BLaER1 (cell line): ENCODE results near the gene COL24A1.
"Not testable (repeated sequence)": the region's sequence is repeated elsewhere in the genome, so short reads cannot be mapped to it uniquely, and the experiment has no call there.

ENCODE experiments used
- H3K27ac ChIP-seq: shearing (Covaris generic); formaldehyde crosslinking; 2 replicates; pipeline ENCODE4 v1.8.1; 2022
- H3K27me3 ChIP-seq: shearing (Covaris generic); formaldehyde crosslinking; 2 replicates; pipeline ENCODE4 v1.8.1; 2022
- H3K36me3 ChIP-seq: shearing (Covaris generic); formaldehyde crosslinking; 2 replicates; pipeline ENCODE4 v1.8.1; 2022
- H3K4me1 ChIP-seq: shearing (Covaris generic); formaldehyde crosslinking; 2 replicates; pipeline ENCODE4 v1.8.1; 2022
- H3K4me2 ChIP-seq: shearing (Covaris generic); formaldehyde crosslinking; 2 replicates; pipeline ENCODE4 v1.8.1; 2022
- H3K4me3 ChIP-seq: shearing (Covaris generic); formaldehyde crosslinking; 2 replicates; pipeline ENCODE4 v1.8.1; 2022
- H3K9ac ChIP-seq: shearing (Covaris generic); formaldehyde crosslinking; 2 replicates; pipeline ENCODE4 v1.8.1; 2022
- H3K9me3 ChIP-seq: shearing (Covaris generic); formaldehyde crosslinking; 2 replicates; pipeline ENCODE4 v1.8.1; 2022
- H4K20me1 ChIP-seq: shearing (Covaris generic); formaldehyde crosslinking; 2 replicates; pipeline ENCODE4 v1.8.1; 2022
- Cebpa-rat ChIP-seq: shearing (Covaris generic); IDR thresholded peaks from 2 replicates; pipeline ENCODE4 v1.8.1; 2022

COL24A1 gene

DNA sequence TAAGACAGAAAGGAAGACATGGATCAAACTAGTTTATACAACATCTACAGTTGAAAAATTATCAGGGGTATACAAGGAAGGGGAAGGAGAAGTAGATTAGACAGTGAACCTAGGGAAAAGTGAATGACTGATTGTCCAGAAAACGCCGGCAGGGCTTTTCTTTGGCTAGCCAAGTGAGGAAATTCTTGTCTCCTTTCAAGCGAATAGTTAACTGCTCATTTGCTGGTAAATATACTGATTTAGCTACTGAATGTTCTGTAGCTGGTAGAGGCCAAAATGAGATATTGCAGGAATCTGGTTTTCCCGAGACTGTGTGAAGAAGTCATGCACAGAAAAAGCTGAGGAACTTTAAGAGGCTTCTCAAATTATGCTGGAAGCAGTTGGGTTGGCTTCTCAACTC lies 319.8 kb downstream of the COL24A1 start:
- Histone ChIP-seq H3K9me3 (no peaks in the 10 kb centered on the region), H4K20me1 (no peaks in the 10 kb centered on the region), H3K27me3 (no peaks in the 10 kb centered on the region), H3K27ac (no peak overlapping the region), H3K9ac (no peak overlapping the region), H3K36me3 (no peaks in the 10 kb centered on the region), H3K4me3 (no peak overlapping the region), H3K4me2 (no peak overlapping the region), H3K4me1 (peaks cover 7% of the 10 kb centered on the region; the same call in 1 of the 2 replicates)
- TF ChIP-seq Cebpa-rat: no peak

GRCh38 chr1:85833165-85833564 lies 323.4 kb downstream of the COL24A1 start:
- H3K4me2 ChIP-seq, H3K9ac ChIP-seq, H3K27ac ChIP-seq, H3K36me3 ChIP-seq, H3K4me3 ChIP-seq, H4K20me1 ChIP-seq, H3K4me1 ChIP-seq, H3K27me3 ChIP-seq, H3K9me3 ChIP-seq: not testable (repeated sequence)

GRCh38 chr1:85830837-85831236 lies 325.7 kb downstream of the COL24A1 start:
- Histone ChIP-seq H3K36me3 (no peaks in the 10 kb centered on the region), H3K27ac (no peak overlapping the region), H4K20me1 (no peaks in the 10 kb centered on the region), H3K9ac (no peak overlapping the region), H3K4me2 (no peak overlapping the region), H3K4me3 (no peak overlapping the region), H3K9me3 (no peaks in the 10 kb centered on the region), H3K27me3 (no peaks in the 10 kb centered on the region), H3K4me1 (no peaks in the 10 kb centered on the region)
- no peak for TF ChIP-seq Cebpa-rat

GRCh38 chr1:85824066-85824840 lies 332.3 kb downstream of the COL24A1 start:
- Histone ChIP-seq H3K4me3 (no peak overlapping the region), H3K9ac (no peak overlapping the region), H3K4me1 (no peaks in the 10 kb centered on the region), H3K36me3 (no peaks in the 10 kb centered on the region), H3K4me2 (no peak overlapping the region), H4K20me1 (no peaks in the 10 kb centered on the region), H3K27ac (no peak overlapping the region), H3K9me3 (no peaks in the 10 kb centered on the region), H3K27me3 (no peaks in the 10 kb centered on the region)
- no peak for TF ChIP-seq Cebpa-rat

- TF ChIP-seq Cebpa-rat: no peak
- H3K9ac ChIP-seq: no peak overlapping the region
- no peaks in the 10 kb centered on the region for H3K4me1 ChIP-seq
- H3K9me3 ChIP-seq: no peaks in the 10 kb centered on the region
- no peak overlapping the region for H3K4me3 ChIP-seq
- no peaks in the 10 kb centered on the region for H3K27me3 ChIP-seq
- no peak overlapping the region for H3K4me2 ChIP-seq
- no peaks in the 10 kb centered on the region for H3K36me3 ChIP-seq
- no peaks in the 10 kb centered on the region for H4K20me1 ChIP-seq
- H3K27ac ChIP-seq: no peak overlapping the region
These were observed 333.9 kb downstream of the COL24A1 start for GRCh38 chr1:85822696-85823095.

GRCh38 chr1:85818371-85818770 lies 338.2 kb downstream of the COL24A1 start:
- Histone ChIP-seq H3K4me1 (no peaks in the 10 kb centered on the region), H3K27ac (no peak overlapping the region), H3K27me3 (no peaks in the 10 kb centered on the region), H3K4me3 (no peak overlapping the region), H3K9ac (no peak overlapping the region), H4K20me1 (no peaks in the 10 kb centered on the region), H3K4me2 (no peak overlapping the region), H3K9me3 (no peaks in the 10 kb centered on the region), H3K36me3 (no peaks in the 10 kb centered on the region)
- TF ChIP-seq Cebpa-rat: no peak

DNA sequence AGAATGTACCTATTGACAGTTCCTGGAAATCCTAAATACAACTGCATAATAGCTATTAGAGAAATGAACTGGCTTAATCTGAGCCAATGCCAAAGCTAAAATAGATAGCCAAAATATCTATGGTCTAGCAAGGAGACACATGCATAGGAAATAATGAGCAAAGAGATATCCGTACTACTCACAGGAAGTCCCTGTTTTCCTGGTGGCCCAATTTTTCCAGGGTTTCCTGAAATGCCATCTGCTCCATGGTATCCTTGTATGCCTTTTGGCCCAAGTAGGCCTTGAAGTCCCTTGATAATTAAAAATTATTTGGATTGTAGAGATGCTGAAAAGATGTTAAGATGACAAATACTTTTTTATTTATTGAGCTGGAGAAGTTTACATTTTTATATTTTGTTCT lies 340.0 kb downstream of the COL24A1 start:
- TF ChIP-seq Cebpa-rat: no peak
- Histone ChIP-seq H3K27ac (no peak overlapping the region), H3K4me3 (no peak overlapping the region), H3K36me3 (no peaks in the 10 kb centered on the region), H3K9me3 (no peaks in the 10 kb centered on the region), H4K20me1 (no peaks in the 10 kb centered on the region), H3K4me1 (no peaks in the 10 kb centered on the region), H3K4me2 (no peak overlapping the region), H3K9ac (no peak overlapping the region), H3K27me3 (no peaks in the 10 kb centered on the region)

DNA sequence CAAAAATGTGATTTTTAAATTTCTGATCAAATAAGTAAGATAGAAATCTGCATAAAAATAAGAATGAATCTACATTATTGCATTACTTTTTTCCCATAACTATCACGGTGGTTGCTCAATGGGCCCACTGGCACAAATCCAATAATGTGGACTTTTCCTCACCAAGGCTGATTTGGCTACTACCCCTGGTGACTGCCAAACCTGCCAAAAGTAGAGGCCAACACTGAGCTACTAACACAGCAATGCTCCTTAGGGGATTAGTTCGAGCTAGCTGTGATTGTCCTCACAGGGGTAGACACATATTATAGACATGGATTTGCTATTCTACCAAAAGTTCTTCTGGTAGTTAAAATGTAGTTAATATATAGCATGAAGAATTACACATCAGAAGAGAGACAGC lies 340.7 kb downstream of the COL24A1 start:
- H3K4me3 ChIP-seq: no peak overlapping the region
- no peaks in the 10 kb centered on the region for H4K20me1 ChIP-seq
- no peak for TF ChIP-seq Cebpa-rat
- H3K4me1 ChIP-seq: no peaks in the 10 kb centered on the region
- no peaks in the 10 kb centered on the region for H3K9me3 ChIP-seq
- H3K9ac ChIP-seq: no peak overlapping the region
- H3K27me3 ChIP-seq: no peaks in the 10 kb centered on the region
- H3K27ac ChIP-seq: no peak overlapping the region
- no peaks in the 10 kb centered on the region for H3K36me3 ChIP-seq
- H3K4me2 ChIP-seq: no peak overlapping the region

DNA sequence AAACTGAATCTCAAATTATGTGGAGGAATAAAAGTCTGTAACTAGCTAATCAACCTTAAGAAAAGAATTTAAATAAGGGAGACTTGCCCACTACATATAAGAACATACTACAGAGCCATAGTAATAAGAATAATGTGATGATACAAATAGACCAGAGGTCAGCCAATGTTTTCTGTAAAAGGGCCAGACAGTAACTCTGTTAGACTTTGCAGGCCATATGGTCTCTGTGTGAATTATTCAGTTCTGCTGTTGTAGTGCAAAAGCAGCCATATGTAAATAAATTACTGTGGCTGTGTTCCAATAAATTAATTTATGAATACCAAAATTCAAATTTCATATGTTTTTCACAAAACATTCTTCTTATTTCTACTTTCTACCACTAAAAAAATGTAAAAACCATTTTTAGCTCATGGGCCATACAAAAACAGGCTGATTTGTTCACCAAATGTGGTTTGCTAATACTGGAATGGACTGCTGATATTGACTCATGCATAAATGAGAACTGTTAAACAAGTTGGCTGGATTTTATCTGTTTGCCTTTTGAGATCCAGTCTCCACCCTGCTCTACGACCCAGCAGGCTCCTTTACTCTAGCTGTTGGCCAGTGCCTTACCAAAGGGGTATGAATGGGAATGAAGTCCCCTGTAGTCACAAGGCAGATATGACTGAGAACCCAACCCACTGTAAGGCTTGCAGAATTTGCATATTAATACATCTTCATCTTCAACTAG lies 350.2 kb downstream of the COL24A1 start:
- H3K4me3 ChIP-seq: no peak overlapping the region
- no peak overlapping the region for H3K9ac ChIP-seq
- H3K4me1 ChIP-seq: no peaks in the 10 kb centered on the region
- peaks cover 14% of the 10 kb centered on the region for H3K9me3 ChIP-seq
- H4K20me1 ChIP-seq: no peaks in the 10 kb centered on the region
- TF ChIP-seq Cebpa-rat: no peak
- no peak overlapping the region for H3K27ac ChIP-seq
- H3K36me3 ChIP-seq: no peaks in the 10 kb centered on the region
- no peaks in the 10 kb centered on the region for H3K27me3 ChIP-seq
- no peak overlapping the region for H3K4me2 ChIP-seq

DNA sequence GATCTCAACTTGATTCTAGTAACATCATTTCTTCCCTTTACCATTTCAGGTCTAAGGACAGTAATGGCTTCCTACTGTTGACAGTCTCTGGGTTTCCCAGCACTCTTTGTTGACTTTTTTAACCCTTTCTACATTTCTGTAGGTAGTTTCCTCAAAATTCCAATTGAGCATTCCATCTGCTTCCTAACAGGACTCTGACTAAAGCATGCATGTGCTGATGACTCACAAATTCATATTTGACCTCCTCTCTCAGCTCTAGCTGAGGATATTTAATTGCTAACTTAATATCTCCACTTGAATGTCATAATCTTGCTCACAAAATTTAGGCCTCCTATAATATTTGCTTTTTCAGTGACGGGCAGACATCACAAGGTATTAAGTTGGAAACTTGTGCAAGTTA lies 355.1 kb downstream of the COL24A1 start:
- Histone ChIP-seq H3K27ac (no peak overlapping the region), H3K4me3 (no peak overlapping the region), H4K20me1 (no peaks in the 10 kb centered on the region), H3K4me1 (no peaks in the 10 kb centered on the region), H3K36me3 (no peaks in the 10 kb centered on the region), H3K27me3 (no peaks in the 10 kb centered on the region), H3K9ac (no peak overlapping the region), H3K4me2 (no peak overlapping the region), H3K9me3 (no peaks in the 10 kb centered on the region)
- no peak for TF ChIP-seq Cebpa-rat
